DOHH2 (cell line): ENCODE data around the gene UBE3A.

Experiments
- EZH2phosphoT487 ChIP-seq: fragments of 200-600 bp; sonication (generic); IDR thresholded peaks from 2 replicates; pipeline ENCODE4 v1.6.1; 2017; ENCODE audit warnings: borderline replicate concordance, mild to moderate bottlenecking, antibody characterized with exemption, low read length, moderate library complexity, mixed read lengths
- TF ChIP-seq, protein P1 (sequence below): fragments of 200-600 bp; sonication (generic); IDR thresholded peaks from one replicate; pipeline ENCODE4 v1.5.1; 2014; ENCODE audit warnings: antibody characterized with exemption, mild to moderate bottlenecking, low read depth, low read length; ENCODE audit not compliant: poor library complexity, severe bottlenecking

DNA sequence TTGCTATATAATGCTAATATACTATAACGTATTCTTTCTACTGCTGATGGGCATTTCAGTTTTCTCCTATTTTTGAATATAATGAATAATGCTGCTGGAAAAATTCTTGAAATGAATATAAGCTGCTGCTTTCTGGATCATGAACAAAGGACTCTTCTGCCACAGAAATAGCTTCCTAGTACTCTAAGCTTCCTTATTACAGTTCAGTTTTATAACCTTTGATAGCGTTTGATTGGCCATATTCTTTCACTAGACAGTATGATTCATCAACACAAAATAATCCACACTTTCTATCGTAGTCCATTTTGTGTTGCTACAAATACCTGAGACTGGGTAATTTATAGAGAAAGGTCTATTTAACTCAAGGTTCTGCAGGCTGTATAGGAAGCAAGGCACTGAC lies 16.4 kb upstream of the UBE3A start:
- TF ChIP-seq, protein P1, sequence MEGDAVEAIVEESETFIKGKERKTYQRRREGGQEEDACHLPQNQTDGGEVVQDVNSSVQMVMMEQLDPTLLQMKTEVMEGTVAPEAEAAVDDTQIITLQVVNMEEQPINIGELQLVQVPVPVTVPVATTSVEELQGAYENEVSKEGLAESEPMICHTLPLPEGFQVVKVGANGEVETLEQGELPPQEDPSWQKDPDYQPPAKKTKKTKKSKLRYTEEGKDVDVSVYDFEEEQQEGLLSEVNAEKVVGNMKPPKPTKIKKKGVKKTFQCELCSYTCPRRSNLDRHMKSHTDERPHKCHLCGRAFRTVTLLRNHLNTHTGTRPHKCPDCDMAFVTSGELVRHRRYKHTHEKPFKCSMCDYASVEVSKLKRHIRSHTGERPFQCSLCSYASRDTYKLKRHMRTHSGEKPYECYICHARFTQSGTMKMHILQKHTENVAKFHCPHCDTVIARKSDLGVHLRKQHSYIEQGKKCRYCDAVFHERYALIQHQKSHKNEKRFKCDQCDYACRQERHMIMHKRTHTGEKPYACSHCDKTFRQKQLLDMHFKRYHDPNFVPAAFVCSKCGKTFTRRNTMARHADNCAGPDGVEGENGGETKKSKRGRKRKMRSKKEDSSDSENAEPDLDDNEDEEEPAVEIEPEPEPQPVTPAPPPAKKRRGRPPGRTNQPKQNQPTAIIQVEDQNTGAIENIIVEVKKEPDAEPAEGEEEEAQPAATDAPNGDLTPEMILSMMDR, result no peak
- TF ChIP-seq EZH2phosphoT487, result no peak
